Breast epithelium (tissue), 3 donors: ENCODE measurements around the gene FRA10AC1.

Experiments
- CTCF ChIP-seq, 3 donors: fragments of 450-650 bp; IDR thresholded peaks; one replicate each; pipeline ENCODE4 v1.5.1; 2016 to 2017; ENCODE audit warnings: antibody characterized with exemption in 3 of 3, mild to moderate bottlenecking in 3 of 3, moderate library complexity in 3 of 3
- POLR2AphosphoS5 ChIP-seq, 3 donors: sonication (generic); formaldehyde crosslinking; IDR thresholded peaks; one replicate each; pipeline ENCODE4 v1.6.1; 2017; ENCODE audit warnings: antibody characterized with exemption in 3 of 3

GRCh38 chr10:93710333-93710909, 8.0 kb upstream of the FRA10AC1 start:
- TF ChIP-seq POLR2AphosphoS5 (IDR thresholded peaks at IDR 0.05) (no peak), CTCF (IDR thresholded peaks at IDR 0.05) (no peak)
